Measurements from ENCODE around the gene NEDD4L.

GRCh38 chr18:58302811-58303210, 258.8 kb downstream of the NEDD4L start:
- TF ChIP-seq, protein P1, sequence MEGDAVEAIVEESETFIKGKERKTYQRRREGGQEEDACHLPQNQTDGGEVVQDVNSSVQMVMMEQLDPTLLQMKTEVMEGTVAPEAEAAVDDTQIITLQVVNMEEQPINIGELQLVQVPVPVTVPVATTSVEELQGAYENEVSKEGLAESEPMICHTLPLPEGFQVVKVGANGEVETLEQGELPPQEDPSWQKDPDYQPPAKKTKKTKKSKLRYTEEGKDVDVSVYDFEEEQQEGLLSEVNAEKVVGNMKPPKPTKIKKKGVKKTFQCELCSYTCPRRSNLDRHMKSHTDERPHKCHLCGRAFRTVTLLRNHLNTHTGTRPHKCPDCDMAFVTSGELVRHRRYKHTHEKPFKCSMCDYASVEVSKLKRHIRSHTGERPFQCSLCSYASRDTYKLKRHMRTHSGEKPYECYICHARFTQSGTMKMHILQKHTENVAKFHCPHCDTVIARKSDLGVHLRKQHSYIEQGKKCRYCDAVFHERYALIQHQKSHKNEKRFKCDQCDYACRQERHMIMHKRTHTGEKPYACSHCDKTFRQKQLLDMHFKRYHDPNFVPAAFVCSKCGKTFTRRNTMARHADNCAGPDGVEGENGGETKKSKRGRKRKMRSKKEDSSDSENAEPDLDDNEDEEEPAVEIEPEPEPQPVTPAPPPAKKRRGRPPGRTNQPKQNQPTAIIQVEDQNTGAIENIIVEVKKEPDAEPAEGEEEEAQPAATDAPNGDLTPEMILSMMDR (conservative IDR thresholded peaks at IDR 0.05; ENCODE audit: low read length): no peak
- TF ChIP-seq EZH2phosphoT487 (IDR thresholded peaks at IDR 0.05; ENCODE audit: borderline replicate concordance, low read depth, low read length): no peak

Data from OCI-LY7 (cell line).